T-cell (primary cell): Measurements from ENCODE around the gene CKLF. TPM values are rescaled to one million over a fixed set of nuclear protein-coding genes. Genes with fewer than 3 reads are reported as not detected.

Experiments used
- ATAC-seq, 4 experiments: fragments of 200-7000 bp in 3 of 4; fragments of 150-1000 bp in 1 of 4; cut with Tn5 transposase; replicated peaks in 1 of 4; 1 replicate in 3 of 4; 2 replicates in 1 of 4; pipeline ENCODE4 v1.10.0; 2021; ENCODE audit warnings: moderate library complexity in 3 of 4, mild to moderate bottlenecking in 2 of 4, moderate number of reproducible peaks in 1 of 4
- CTCF ChIA-PET, 2 donors: fragments of 300-600 bp; sonication (Branson Sonifier 250); formaldehyde crosslinking; loops; one replicate each; lab custom pipeline; 2022; ENCODE audit warnings: antibody characterized with exemption in 2 of 2; lab: Charles Lee
- POLR2A ChIA-PET, 2 donors: fragments of 300-600 bp; sonication (Branson Sonifier 250); formaldehyde crosslinking; loops; one replicate each; lab custom pipeline; 2022; ENCODE audit warnings: antibody characterized with exemption in 2 of 2; lab: Charles Lee
- DNase-seq, 35 experiments: peaks; one replicate each; pipeline versions ENCODE4 v3.0.0 to v3.0.0-alpha.2; 2013 to 2023
- H3K27ac ChIP-seq: one replicate; pipeline ENCODE4 v1.5.1; 2013; ENCODE audit warnings: low read length
- H3K27me3 ChIP-seq, 2 experiments: replicated peaks in 1 of 2; 1 replicate in 1 of 2; 2 replicates in 1 of 2; pipeline versions ENCODE4 v1.6.1 to v1.7.0; 2013; ENCODE audit warnings: low read length in 1 of 2, mixed read lengths in 1 of 2; ENCODE audit not compliant: control insufficient read depth in 2 of 2, insufficient read depth in 2 of 2; ENCODE audit errors: extremely low read depth in 1 of 2
- H3K36me3 ChIP-seq, 2 donors: 1 replicate in 1 of 2; 2 replicates in 1 of 2; pipeline versions ENCODE4 v1.6.1 to v1.7.0; 2013; ENCODE audit warnings: low read length in 1 of 2; ENCODE audit not compliant: control insufficient read depth in 2 of 2, insufficient read depth in 1 of 2; ENCODE audit errors: extremely low read depth in 1 of 2
- H3K4me1 ChIP-seq, 2 experiments: 1 replicate in 1 of 2; 2 replicates in 1 of 2; pipeline versions ENCODE4 v1.6.1 to v1.7.0; 2013; ENCODE audit warnings: low read length in 2 of 2, mixed read lengths in 1 of 2; ENCODE audit not compliant: insufficient read depth in 2 of 2, control insufficient read depth in 1 of 2; ENCODE audit errors: extremely low read depth in 1 of 2
- H3K4me3 ChIP-seq, 2 donors: 1 replicate in 1 of 2; 2 replicates in 1 of 2; pipeline versions ENCODE4 v1.5.1 to v1.7.0; 2013; ENCODE audit warnings: mild to moderate bottlenecking in 2 of 2, low read length in 1 of 2, moderate library complexity in 1 of 2; ENCODE audit not compliant: control insufficient read depth in 1 of 2; ENCODE audit errors: extremely low read depth in 1 of 2
- H3K9me3 ChIP-seq: 2 replicates; pipeline ENCODE4 v1.7.0; 2013
- H3K27ac Mint-ChIP-seq, 2 donors: one replicate each; pipeline ENCODE4 v1.8.0; 2020 to 2021; ENCODE audit warnings: mild to moderate bottlenecking in 2 of 2, mixed read lengths in 2 of 2
- H3K27me3 Mint-ChIP-seq, 2 donors: one replicate each; pipeline ENCODE4 v1.8.0; 2021 to 2022; ENCODE audit warnings: mixed read lengths in 2 of 2
- H3K36me3 Mint-ChIP-seq: one replicate; pipeline ENCODE4 v1.8.0; 2021; ENCODE audit warnings: mixed read lengths
- H3K4me1 Mint-ChIP-seq, 3 donors: one replicate each; pipeline ENCODE4 v1.8.0; 2020 to 2022; ENCODE audit warnings: mixed read lengths in 3 of 3, mild to moderate bottlenecking in 1 of 3
- H3K4me3 Mint-ChIP-seq, 3 donors: one replicate each; pipeline ENCODE4 v1.8.0; 2020 to 2022; ENCODE audit warnings: mild to moderate bottlenecking in 3 of 3, mixed read lengths in 3 of 3, moderate library complexity in 3 of 3
- H3K9me3 Mint-ChIP-seq, 3 donors: one replicate each; pipeline ENCODE4 v1.8.0; 2020 to 2022; ENCODE audit warnings: mixed read lengths in 3 of 3
- WGBS: methylation state at CpG from one replicate; pipeline ENCODE4 v1.1.5; 2013; ENCODE audit warnings: missing lambda C conversion rate; ENCODE audit not compliant: insufficient coverage; 5-methylcytosine and 5-hydroxymethylcytosine counted together
- total RNA-seq, 35 experiments: library from RNA in 6 of 35; stranded (reverse) in 6 of 35; fragments of 120-200 nt in 1 of 35; gene quantifications; one replicate each; pipeline versions ENCODE4 v1.2.1 to v1.2.4 and lab custom pipeline; 2013 to 2026

CKLF gene
- total RNA-seq, 5 donors from 2014 or later (not counting 1 experiment from before 2014, with no cell fraction given), result 25.3 to 67.8 (median 58.3) TPM

DNA sequence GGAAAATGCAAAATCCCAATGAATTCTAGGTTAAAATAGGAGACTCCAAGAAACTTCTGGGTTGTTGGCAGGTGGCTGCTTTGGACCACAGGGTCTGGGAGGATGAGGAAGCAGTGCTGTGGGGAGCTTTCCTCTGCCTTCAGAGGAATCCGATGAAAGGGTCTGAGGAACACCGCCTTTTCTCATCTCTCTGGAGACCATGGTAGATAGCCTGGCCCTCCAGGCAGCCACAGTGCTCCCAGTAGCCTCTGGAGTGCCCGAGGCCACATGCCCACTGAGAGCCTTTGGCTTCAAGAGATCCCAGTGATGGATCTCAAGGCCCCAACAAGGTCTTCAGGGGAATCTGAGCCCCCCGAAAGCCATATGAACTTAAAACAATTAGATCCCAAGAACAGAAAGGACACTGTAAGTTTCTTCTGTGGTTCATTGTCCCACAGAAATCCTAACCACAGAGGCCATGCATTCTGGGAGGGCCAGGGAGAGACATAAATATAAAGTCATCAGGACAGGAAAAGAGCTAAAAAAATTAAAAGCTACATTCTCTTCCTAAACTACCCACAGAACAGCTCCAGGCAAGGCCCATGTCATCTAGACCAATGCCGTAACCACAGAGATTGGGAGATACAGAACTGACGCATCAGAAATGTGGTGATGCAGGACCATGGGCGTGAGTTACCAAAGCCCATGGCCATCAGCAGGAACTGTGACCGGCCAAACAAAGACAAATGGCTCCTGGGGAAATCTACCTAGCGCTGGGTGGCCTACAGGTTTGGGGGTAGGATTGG is 26.8 kb upstream of the CKLF start:
- DNase-seq, result peak in 3 of 35 experiments; percentile 9 to 38 (median 12)
- Histone ChIP-seq H3K9me3 (no peaks in the 10 kb centered on the region), H3K4me3 (no peak overlapping the region), H3K36me3 (no peaks in the 10 kb centered on the region), H3K27ac (peak overlapping the region; percentile 68), H3K4me1 (peaks cover 41 to 65% of the 10 kb centered on the region in 2 experiments), H3K27me3 (no peaks in the 10 kb centered on the region)
- no peaks in the 10 kb centered on the region for H3K9me3 Mint-ChIP-seq
- WGBS, result 81% methylated on average over 6 of the region's 9 CpGs
- H3K27me3 Mint-ChIP-seq, result no peaks in the 10 kb centered on the region
- ChIA-PET CTCF (interaction anchor here (1.1 to 1.2 kb wide), 2 partner anchors 26 to 83 kb away, joined by 3 read pairs; partner anchors contain the start of gene CKLF (in 1 of the 2)), POLR2A (no interaction called here)
- H3K4me3 Mint-ChIP-seq, result peak overlapping the region in 1 of 3 donors; percentile 69
- H3K4me1 Mint-ChIP-seq, result peaks cover 59 to 66% (median 64%) of the 10 kb centered on the region in 3 donors
- peaks cover 7% of the 10 kb centered on the region for H3K36me3 Mint-ChIP-seq
- H3K27ac Mint-ChIP-seq, result peak overlapping the region; percentile 96 to 99
- no peak for ATAC-seq

DNA sequence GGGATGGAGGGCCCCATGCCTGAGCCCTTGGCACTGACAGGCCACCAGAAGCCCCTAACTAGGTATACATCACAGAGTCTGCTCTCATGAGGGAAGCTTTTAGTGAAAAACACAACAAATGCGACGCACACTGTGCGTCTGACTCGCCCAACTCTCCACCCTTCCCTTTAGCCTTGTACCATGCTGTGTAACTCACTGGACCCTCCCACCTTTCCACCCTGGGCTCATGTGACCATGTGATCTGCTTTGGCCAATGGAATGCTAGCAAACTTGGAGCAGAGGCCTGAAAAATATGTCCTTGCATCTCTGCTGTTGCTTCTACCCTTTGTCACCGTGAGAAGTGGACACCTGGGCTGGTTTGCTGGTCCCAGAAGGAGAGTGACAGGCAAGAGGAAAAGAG is 24.1 kb upstream of the CKLF start:
- ChIA-PET POLR2A (no interaction called here), CTCF (no interaction called here)
- no peak overlapping the region for H3K4me3 Mint-ChIP-seq
- no peaks in the 10 kb centered on the region for H3K27me3 ChIP-seq
- H3K27me3 Mint-ChIP-seq, result no peaks in the 10 kb centered on the region
- WGBS, result 100% methylated on average over 4 of the region's 5 CpGs
- H3K27ac Mint-ChIP-seq, result peak overlapping the region; percentile 15 to 56
- peaks cover 32 to 39% (median 37%) of the 10 kb centered on the region in 3 donors for H3K4me1 Mint-ChIP-seq
- ATAC-seq (no peak), DNase-seq (no peak)
- no peak overlapping the region for H3K4me3 ChIP-seq
- no peaks in the 10 kb centered on the region for H3K36me3 ChIP-seq
- peaks cover 16 to 38% of the 10 kb centered on the region in 2 experiments for H3K4me1 ChIP-seq
- H3K36me3 Mint-ChIP-seq, result peaks cover 7% of the 10 kb centered on the region
- H3K27ac ChIP-seq, result no peak overlapping the region
- H3K9me3 ChIP-seq, result no peaks in the 10 kb centered on the region
- H3K9me3 Mint-ChIP-seq, result no peaks in the 10 kb centered on the region

DNA sequence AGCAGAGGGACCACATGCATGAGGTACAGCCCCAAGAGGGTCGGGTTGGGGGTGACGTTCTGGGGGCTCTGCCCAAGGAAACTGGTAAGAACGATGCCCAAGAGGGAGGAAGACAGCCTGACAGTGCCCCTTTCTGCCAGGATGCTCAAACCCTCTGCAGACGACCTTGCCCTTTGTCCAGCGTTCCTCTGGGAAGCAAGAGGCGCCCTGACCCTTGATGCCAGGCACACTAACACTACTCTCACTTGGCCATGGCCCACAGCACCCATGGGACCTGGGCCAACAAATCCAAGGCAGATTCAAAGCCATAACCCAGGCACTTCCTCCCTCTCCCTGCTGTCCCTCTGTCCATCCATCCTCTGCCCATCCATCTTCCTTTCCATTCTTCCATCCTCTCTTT is 22.9 kb upstream of the CKLF start:
- Mint-ChIP-seq H3K27ac (peak overlapping the region; percentile 58 to 62), H3K9me3 (no peaks in the 10 kb centered on the region), H3K4me1 (peaks cover 20 to 27% (median 25%) of the 10 kb centered on the region in 3 donors), H3K4me3 (no peak overlapping the region), H3K27me3 (no peaks in the 10 kb centered on the region), H3K36me3 (peaks cover 9% of the 10 kb centered on the region)
- Histone ChIP-seq H3K4me3 (no peak overlapping the region), H3K27ac (no peak overlapping the region), H3K4me1 (peaks cover 8 to 26% of the 10 kb centered on the region in 2 experiments), H3K27me3 (no peaks in the 10 kb centered on the region), H3K36me3 (no peaks in the 10 kb centered on the region), H3K9me3 (no peaks in the 10 kb centered on the region)
- CTCF ChIA-PET, result no interaction called here
- 78% methylated on average over 6 of the region's 6 CpGs for WGBS
- DNase-seq (no peak), ATAC-seq (no peak)
- POLR2A ChIA-PET, result no interaction called here

DNA sequence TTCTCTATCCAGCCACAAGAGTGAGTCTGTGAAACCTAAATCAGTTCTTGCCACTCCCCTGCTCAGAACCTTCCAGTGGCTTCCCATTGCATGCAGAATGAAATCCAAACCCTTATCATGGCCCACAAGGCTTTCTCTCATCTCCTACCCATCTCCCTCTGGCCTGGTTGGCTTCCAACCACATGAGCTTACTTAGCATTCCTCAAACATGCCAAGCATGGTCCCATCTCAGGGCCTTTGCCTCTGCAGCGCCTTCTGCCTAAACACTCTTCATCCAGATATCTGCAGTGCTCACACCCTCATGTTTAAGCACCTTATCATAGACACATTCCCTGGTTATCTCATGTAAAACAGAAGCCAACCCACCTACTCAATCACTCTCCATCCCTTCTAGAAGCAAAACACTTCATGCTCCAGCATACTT is 18.0 kb upstream of the CKLF start:
- Histone ChIP-seq H3K27me3 (no peaks in the 10 kb centered on the region), H3K4me3 (no peak overlapping the region), H3K36me3 (no peaks in the 10 kb centered on the region), H3K4me1 (peaks cover 0 to 3% of the 10 kb centered on the region in 2 experiments), H3K9me3 (no peaks in the 10 kb centered on the region), H3K27ac (no peak overlapping the region)
- Mint-ChIP-seq H3K36me3 (peaks cover 11% of the 10 kb centered on the region), H3K4me3 (no peak overlapping the region), H3K27ac (peak overlapping the region in 1 of 2 donors; percentile 11), H3K4me1 (peaks cover 6 to 15% (median 6%) of the 10 kb centered on the region in 3 donors), H3K27me3 (no peaks in the 10 kb centered on the region), H3K9me3 (no peaks in the 10 kb centered on the region)
- ATAC-seq, result no peak
- no peak for DNase-seq
- ChIA-PET CTCF (no interaction called here), POLR2A (no interaction called here)
- 100% methylated on average over 1 of the region's 1 CpG for WGBS

DNA sequence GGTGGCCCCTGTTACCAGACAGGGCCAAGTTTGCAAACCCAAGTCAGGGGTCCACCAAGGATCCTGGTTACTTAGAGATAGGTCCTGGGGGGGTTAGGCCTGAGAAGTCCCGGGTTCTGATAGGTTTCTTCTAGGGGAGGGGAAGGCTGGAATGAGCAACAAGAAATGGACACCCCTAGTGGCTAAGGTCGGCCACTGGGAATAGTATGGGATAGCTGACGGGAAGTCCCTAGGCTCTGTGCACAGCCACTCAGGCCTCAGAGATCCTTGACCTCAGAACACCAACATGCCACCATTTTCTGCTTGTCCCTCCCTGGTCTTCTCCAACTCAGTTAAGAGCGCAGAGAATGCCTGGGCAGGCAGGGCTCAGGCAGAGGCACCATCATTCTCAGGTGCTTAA is 15.9 kb upstream of the CKLF start:
- POLR2A ChIA-PET, result no interaction called here
- Mint-ChIP-seq H3K9me3 (no peaks in the 10 kb centered on the region), H3K27ac (no peak overlapping the region), H3K4me3 (no peak overlapping the region), H3K36me3 (peaks cover 11% of the 10 kb centered on the region), H3K4me1 (peaks cover 11 to 26% (median 18%) of the 10 kb centered on the region in 3 donors), H3K27me3 (no peaks in the 10 kb centered on the region)
- CTCF ChIA-PET, result interaction anchor here (0.6 to 1.0 kb wide), 3 partner anchors 21 to 181 kb away, joined by 3 to 6 read pairs (median 4); no protein-coding TSS in a partner anchor
- H3K9me3 ChIP-seq, result no peaks in the 10 kb centered on the region
- 100% methylated on average over 1 of the region's 4 CpGs for WGBS
- ATAC-seq (no peak), DNase-seq (no peak)
- no peak overlapping the region for H3K27ac ChIP-seq
- no peaks in the 10 kb centered on the region for H3K27me3 ChIP-seq
- no peaks in the 10 kb centered on the region for H3K36me3 ChIP-seq
- peaks cover 3 to 12% of the 10 kb centered on the region in 2 experiments for H3K4me1 ChIP-seq
- H3K4me3 ChIP-seq, result no peak overlapping the region

DNA sequence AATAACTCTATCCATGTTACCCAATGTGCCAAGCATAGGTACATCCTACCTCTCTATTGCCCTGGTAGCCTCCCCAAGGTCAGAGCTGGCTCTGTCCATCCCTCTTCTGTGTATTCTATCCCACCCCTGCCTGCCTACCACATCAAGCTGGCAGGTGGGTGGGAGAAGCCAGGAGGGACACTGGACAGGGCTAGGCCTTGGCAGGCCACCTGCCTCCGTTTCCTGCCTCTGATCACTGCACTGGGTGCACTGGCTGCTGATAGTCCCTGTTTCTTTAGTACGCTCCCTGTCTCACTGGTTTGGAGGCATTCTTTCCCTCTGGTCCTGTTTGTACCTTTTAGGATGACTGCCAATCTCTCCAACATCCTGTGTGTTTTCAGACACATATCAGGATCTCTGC is 15.1 kb upstream of the CKLF start:
- Histone ChIP-seq H3K27ac (no peak overlapping the region), H3K4me1 (peaks cover 3 to 12% of the 10 kb centered on the region in 2 experiments), H3K4me3 (no peak overlapping the region), H3K27me3 (no peaks in the 10 kb centered on the region), H3K36me3 (no peaks in the 10 kb centered on the region), H3K9me3 (no peaks in the 10 kb centered on the region)
- no peak for DNase-seq
- ChIA-PET POLR2A (no interaction called here), CTCF (interaction anchor here in 1 of 2 donors (0.6 kb wide), 1 partner anchor 27 kb away, joined by 6 read pairs; no protein-coding TSS in a partner anchor)
- Mint-ChIP-seq H3K36me3 (peaks cover 11% of the 10 kb centered on the region), H3K4me1 (peaks cover 11 to 29% (median 18%) of the 10 kb centered on the region in 3 donors), H3K27me3 (no peaks in the 10 kb centered on the region), H3K27ac (no peak overlapping the region), H3K9me3 (no peaks in the 10 kb centered on the region), H3K4me3 (no peak overlapping the region)
- no peak for ATAC-seq
- 93% methylated on average over 2 of the region's 2 CpGs for WGBS
